HepG2 (cell line): ENCODE data around the gene SATB2. TPM values are rescaled to one million over a fixed set of nuclear protein-coding genes. Genes with fewer than 3 reads are reported as not detected.
A peak's percentile ranks its signal among the peaks of the same experiment; 100 is the strongest.

Experiments
- ADNP ChIP-seq: sonication (generic); formaldehyde crosslinking; IDR thresholded peaks from 2 replicates; pipeline ENCODE4 v1.4.0; 2020; ENCODE audit warnings: missing genetic modification reagents
- CENPBD1 ChIP-seq: sonication (generic); formaldehyde crosslinking; IDR thresholded peaks from 2 replicates; pipeline ENCODE4 v1.8.0; 2022; ENCODE audit warnings: missing genetic modification reagents, low read depth, mild to moderate bottlenecking, borderline replicate concordance
- ERF ChIP-seq: IDR thresholded peaks from 2 replicates; pipeline ENCODE4 v1.6.1; 2018; ENCODE audit warnings: missing biosample characterization, missing genetic modification reagents
- FOXA1 ChIP-seq, 2 experiments: fragments of 450-650 bp in 1 of 2; sonication (generic) in 1 of 2; formaldehyde crosslinking in 1 of 2; IDR thresholded peaks; 2 replicates each; pipeline versions ENCODE4 v1.4.0 to v1.6.1; 2016 to 2020; ENCODE audit warnings: missing genetic modification reagents in 1 of 2
- FOXA3 ChIP-seq: IDR thresholded peaks from 2 replicates; pipeline ENCODE4 v1.6.1; 2016; ENCODE audit warnings: missing genetic modification reagents, missing compliant biosample characterization
- GMEB1 ChIP-seq: sonication (generic); formaldehyde crosslinking; IDR thresholded peaks from 2 replicates; pipeline ENCODE4 v1.5.1; 2020; ENCODE audit warnings: missing genetic modification reagents, mild to moderate bottlenecking, borderline replicate concordance
- HNRNPK ChIP-seq: fragments of 200-400 bp; formaldehyde crosslinking; IDR thresholded peaks from 2 replicates; pipeline ENCODE4 v1.6.1; 2018; ENCODE audit warnings: low read length, low read depth, moderate library complexity, mild to moderate bottlenecking; ENCODE audit not compliant: poor library complexity, severe bottlenecking
- KDM3A ChIP-seq: IDR thresholded peaks from 2 replicates; pipeline ENCODE4 v1.6.1; 2018; ENCODE audit warnings: low read depth, missing compliant biosample characterization
- MTERF4 ChIP-seq: sonication (generic); formaldehyde crosslinking; IDR thresholded peaks from 2 replicates; pipeline ENCODE4 v1.8.0; 2023; ENCODE audit warnings: mild to moderate bottlenecking, missing genetic modification reagents
- MXD1 ChIP-seq: sonication (generic); formaldehyde crosslinking; IDR thresholded peaks from 2 replicates; pipeline ENCODE4 v1.4.0; 2020; ENCODE audit warnings: mild to moderate bottlenecking, missing genetic modification reagents
- PHF5A ChIP-seq: IDR thresholded peaks from one replicate; pipeline ENCODE4 v1.6.1; 2018; ENCODE audit warnings: low read depth, missing genetic modification reagents; ENCODE audit not compliant: unreplicated experiment
- SALL2 ChIP-seq: sonication (generic); formaldehyde crosslinking; IDR thresholded peaks from 2 replicates; pipeline ENCODE4 v1.8.1; 2023; ENCODE audit warnings: mild to moderate bottlenecking, missing genetic modification reagents, inconsistent platforms
- SMAD9 ChIP-seq: sonication (generic); formaldehyde crosslinking; IDR thresholded peaks from 2 replicates; pipeline ENCODE4 v1.5.1; 2020; ENCODE audit warnings: mild to moderate bottlenecking, missing genetic modification reagents
- SYNCRIP ChIP-seq: fragments of 200-400 bp; formaldehyde crosslinking; IDR thresholded peaks from 2 replicates; pipeline ENCODE4 v1.6.1; 2018; ENCODE audit warnings: mild to moderate bottlenecking, low read depth, low read length; ENCODE audit not compliant: insufficient read depth
- THAP8 ChIP-seq: sonication (generic); formaldehyde crosslinking; IDR thresholded peaks from 2 replicates; pipeline ENCODE4 v1.5.1; 2020; ENCODE audit warnings: missing genetic modification reagents, mild to moderate bottlenecking, borderline replicate concordance
- ZBTB34 ChIP-seq: sonication (generic); formaldehyde crosslinking; IDR thresholded peaks from 2 replicates; pipeline ENCODE4 v1.8.0; 2022; ENCODE audit warnings: mild to moderate bottlenecking, missing genetic modification reagents
- ZFP36L1 ChIP-seq: sonication (generic); formaldehyde crosslinking; IDR thresholded peaks from 2 replicates; pipeline ENCODE4 v1.8.0; 2022; ENCODE audit warnings: mild to moderate bottlenecking, missing genetic modification reagents, moderate library complexity
- ZNF251 ChIP-seq: sonication (generic); formaldehyde crosslinking; IDR thresholded peaks from 2 replicates; pipeline ENCODE4 v1.9.0; 2021; ENCODE audit warnings: mild to moderate bottlenecking, missing genetic modification reagents
- ZNF468 ChIP-seq: sonication (generic); formaldehyde crosslinking; IDR thresholded peaks from 2 replicates; pipeline ENCODE4 v1.8.0; 2022; ENCODE audit warnings: mild to moderate bottlenecking, moderate library complexity, missing genetic modification reagents
- ZNF512 ChIP-seq: sonication (generic); formaldehyde crosslinking; IDR thresholded peaks from 2 replicates; pipeline ENCODE4 v1.4.0; 2020; ENCODE audit warnings: mild to moderate bottlenecking, missing genetic modification reagents
- ZNF556 ChIP-seq: sonication (generic); formaldehyde crosslinking; IDR thresholded peaks from 2 replicates; pipeline ENCODE4 v1.4.0; 2020; ENCODE audit warnings: mild to moderate bottlenecking, missing genetic modification reagents, borderline replicate concordance
- ZNF7 ChIP-seq: IDR thresholded peaks from 2 replicates; pipeline ENCODE4 v1.6.1; 2016; ENCODE audit warnings: missing biosample characterization, missing genetic modification reagents
- ZZZ3 ChIP-seq: sonication (generic); formaldehyde crosslinking; IDR thresholded peaks from 2 replicates; pipeline ENCODE4 v1.4.0; 2020; ENCODE audit warnings: missing genetic modification reagents, mild to moderate bottlenecking, borderline replicate concordance
- polyA plus RNA-seq, 8 experiments: library from polyadenylated mRNA; depleted of rRNA in 3 of 8; stranded (reverse) in 7 of 8; unstranded in 1 of 8; fragments of >200 nt; fragmentation: Illumina TruSeq in 4 of 8; extraction: Trizol in 4 of 8; gene quantifications; 2 replicates each; pipeline versions ENCODE4 v1.2.1 to v1.2.3, GENCODE V29; 2011 to 2016; ENCODE audit warnings: low read depth in 4 of 8, missing spikeins in 1 of 8, mixed read lengths in 1 of 8; ENCODE audit not compliant: insufficient read depth in 1 of 8
- total RNA-seq, 5 experiments: library from RNA; depleted of rRNA; stranded (reverse); fragments of >200 nt; fragmentation: Illumina TruSeq; extraction: Trizol; gene quantifications; 2 replicates each; pipeline ENCODE4 v1.2.3, GENCODE V29; 2016; ENCODE audit warnings: low read depth in 1 of 5

Gene SATB2
- total and polyA plus RNA-seq, 2 of the 13 experiments (the other 11 are each of a cell fraction or from before 2014, with no cell fraction given), result 2.5 to 5.5 TPM

- TF ChIP-seq ZNF7 (CRISPR knock-in tag), result no peak
- no peak for TF ChIP-seq FOXA3 (CRISPR knock-in tag)
- 0 out of 2 replicates have a peak, but pooled peaks have one; percentile 49 for TF ChIP-seq SMAD9
- TF ChIP-seq PHF5A (CRISPR knock-in tag), result no peak
- TF ChIP-seq ZFP36L1 (CRISPR knock-in tag), result no peak
- TF ChIP-seq ADNP (CRISPR knock-in tag), result no peak
- no peak for TF ChIP-seq SYNCRIP
- no peak for TF ChIP-seq MTERF4
- TF ChIP-seq ZNF512, result 0 out of 2 replicates have a peak, but pooled peaks have one; percentile 14
- TF ChIP-seq ZNF468 (CRISPR knock-in tag), result no peak
- TF ChIP-seq HNRNPK, result peak; percentile 18
- no peak for TF ChIP-seq ZNF251 (CRISPR knock-in tag)
- peak; percentile 77 for TF ChIP-seq ZNF556 (CRISPR knock-in tag)
- TF ChIP-seq MXD1, result no peak
- TF ChIP-seq SALL2 (CRISPR knock-in tag), result no peak
- no peak for TF ChIP-seq ZBTB34 (CRISPR knock-in tag)
- TF ChIP-seq ZZZ3 (CRISPR knock-in tag), result no peak
- TF ChIP-seq CENPBD1, result no peak
- no peak for TF ChIP-seq THAP8 (CRISPR knock-in tag)
- no peak for TF ChIP-seq GMEB1 (CRISPR knock-in tag)
- TF ChIP-seq FOXA1 (IDR thresholded peaks at IDR 0.05), result no peak
- peak; percentile 50; the same call in 1 of the 2 replicates for TF ChIP-seq FOXA1 (CRISPR knock-in tag; IDR thresholded peaks at IDR 0.05)
- no peak for TF ChIP-seq ERF (CRISPR knock-in tag)
- no peak for TF ChIP-seq KDM3A (CRISPR knock-in tag)
These were observed 1.1 kb upstream of the SATB2 start (continued) for GRCh38 chr2:199458806-199459285.
